GM20000 (cell line): Measurements from ENCODE around the gene TSG101.

Experiments used
- DNase-seq: peaks from one replicate; pipeline ENCODE4 v3.0.0; 2012; ENCODE audit warnings: low spot score
- TF ChIP-seq, protein P1 (sequence below): IDR thresholded peaks from 2 replicates; pipeline ENCODE4 v1.5.1; 2012; ENCODE audit warnings: mild to moderate bottlenecking, control low read depth; ENCODE audit errors: extremely low read depth, missing control alignments

TSG101 gene

DNA sequence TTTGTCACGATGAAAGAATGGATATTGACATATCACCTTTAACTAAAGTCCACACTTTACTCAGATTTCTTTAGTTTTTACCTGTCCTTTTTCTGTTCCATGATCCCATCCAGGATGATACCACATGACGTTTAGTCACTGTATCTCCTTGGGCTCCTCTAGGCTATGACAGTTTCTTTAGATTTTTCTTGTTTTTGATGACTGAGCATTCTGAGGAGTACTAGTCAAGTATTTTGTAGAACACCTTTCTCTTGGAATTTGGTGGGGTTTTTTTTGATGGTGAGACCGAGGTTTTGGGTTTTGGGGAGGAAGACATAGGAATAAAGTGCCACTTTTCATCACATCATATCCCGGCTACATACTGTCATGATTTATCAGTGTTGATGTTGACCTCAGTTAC lies 67.1 kb downstream of the TSG101 start:
- TF ChIP-seq, protein P1, sequence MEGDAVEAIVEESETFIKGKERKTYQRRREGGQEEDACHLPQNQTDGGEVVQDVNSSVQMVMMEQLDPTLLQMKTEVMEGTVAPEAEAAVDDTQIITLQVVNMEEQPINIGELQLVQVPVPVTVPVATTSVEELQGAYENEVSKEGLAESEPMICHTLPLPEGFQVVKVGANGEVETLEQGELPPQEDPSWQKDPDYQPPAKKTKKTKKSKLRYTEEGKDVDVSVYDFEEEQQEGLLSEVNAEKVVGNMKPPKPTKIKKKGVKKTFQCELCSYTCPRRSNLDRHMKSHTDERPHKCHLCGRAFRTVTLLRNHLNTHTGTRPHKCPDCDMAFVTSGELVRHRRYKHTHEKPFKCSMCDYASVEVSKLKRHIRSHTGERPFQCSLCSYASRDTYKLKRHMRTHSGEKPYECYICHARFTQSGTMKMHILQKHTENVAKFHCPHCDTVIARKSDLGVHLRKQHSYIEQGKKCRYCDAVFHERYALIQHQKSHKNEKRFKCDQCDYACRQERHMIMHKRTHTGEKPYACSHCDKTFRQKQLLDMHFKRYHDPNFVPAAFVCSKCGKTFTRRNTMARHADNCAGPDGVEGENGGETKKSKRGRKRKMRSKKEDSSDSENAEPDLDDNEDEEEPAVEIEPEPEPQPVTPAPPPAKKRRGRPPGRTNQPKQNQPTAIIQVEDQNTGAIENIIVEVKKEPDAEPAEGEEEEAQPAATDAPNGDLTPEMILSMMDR = no peak
- no peak for DNase-seq

DNA sequence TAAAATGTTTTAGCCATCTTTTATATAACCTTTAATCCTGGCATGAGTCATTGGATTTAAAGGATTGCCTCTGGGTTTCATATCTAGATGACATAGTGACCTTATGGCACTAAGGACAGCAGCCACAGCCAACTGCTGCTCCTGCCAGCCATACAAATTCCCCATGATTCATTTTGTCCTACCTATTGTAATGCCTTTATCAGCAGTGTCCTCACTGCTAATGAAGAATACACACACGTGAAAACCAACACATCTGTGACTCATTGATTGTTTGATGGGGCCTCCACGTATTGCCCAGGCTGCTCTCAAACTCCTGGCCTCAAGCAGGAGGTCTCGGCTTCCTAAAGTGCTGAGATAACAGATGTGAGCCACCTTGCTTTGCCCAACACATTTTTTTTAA lies 69.3 kb downstream of the TSG101 start:
- DNase-seq = no peak
- TF ChIP-seq, protein P1 = no peak

DNA sequence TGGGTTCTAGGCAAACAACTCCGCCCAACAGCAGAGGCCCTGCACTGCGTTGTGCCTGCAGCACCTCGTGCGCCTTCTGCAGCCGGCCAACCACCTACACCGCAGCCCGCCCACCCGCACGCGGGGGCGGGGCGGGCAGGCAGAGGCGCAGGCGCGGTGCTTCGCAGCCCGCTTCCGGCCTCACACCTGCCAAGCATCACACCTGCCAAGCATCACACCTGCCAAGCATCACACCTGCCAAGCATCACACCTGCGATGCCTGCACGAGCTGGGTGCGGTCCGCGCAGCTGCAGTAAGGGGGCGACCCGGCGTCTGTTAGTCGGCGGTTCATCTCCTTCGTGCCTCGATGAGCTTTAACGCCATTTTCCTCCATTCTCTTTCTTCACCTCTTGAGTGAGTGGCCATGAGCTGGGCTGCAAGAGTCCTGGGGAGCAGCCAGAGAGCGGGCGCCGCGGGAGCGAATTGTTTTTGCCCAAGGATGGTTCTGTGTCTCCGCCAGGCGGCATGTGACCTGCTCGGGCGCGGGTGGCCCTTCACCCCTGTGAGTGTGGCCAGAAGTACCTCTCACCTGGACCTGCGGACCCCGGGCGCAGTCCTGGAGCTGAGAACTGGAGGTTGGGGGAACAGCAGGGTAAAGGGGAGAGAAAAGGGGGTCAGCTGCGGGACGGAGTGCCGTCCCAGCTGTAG lies 70.9 kb downstream of the TSG101 start, which contains the start of gene LDHAL6A:
LDHAL6A (plus strand) TSS at position 171 of the 687 bp plus-strand sequence. CDS start 825 bp downstream, outside the sequence.
- DNase-seq = no peak
- TF ChIP-seq, protein P1 = no peak

GRCh38 chr11:18452927-18453326 lies 73.8 kb downstream of the TSG101 start:
- DNase-seq = no peak
- TF ChIP-seq, protein P1 = no peak

DNA sequence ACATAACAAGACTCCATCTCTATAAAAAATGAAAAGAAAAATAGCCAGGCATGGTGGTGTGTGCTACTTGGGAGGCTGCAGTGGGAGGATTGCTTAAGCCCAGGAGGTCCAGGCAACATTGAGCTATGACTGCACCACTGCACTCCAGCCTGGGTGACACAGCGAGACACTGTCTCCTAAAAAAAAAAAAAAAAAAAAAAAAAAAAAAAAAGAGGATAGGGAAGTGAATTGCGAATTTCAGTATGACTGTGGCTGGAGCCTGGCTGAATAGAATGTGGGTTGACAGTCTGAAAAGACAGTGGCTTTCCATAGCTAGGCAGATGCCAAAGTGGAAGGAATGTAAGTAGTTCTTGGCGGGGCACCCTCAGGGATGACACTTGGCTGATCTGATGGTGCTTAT lies 77.5 kb downstream of the TSG101 start:
- TF ChIP-seq, protein P1 = no peak
- DNase-seq = no peak

- DNase-seq = no peak
- TF ChIP-seq, protein P1 = no peak
Measured at GRCh38 chr11:18438691-18439090, 88.1 kb downstream of the TSG101 start.
